Heart right ventricle (tissue), 16 donors: ENCODE measurements around the gene FARP2. TPM values are rescaled to one million over a fixed set of nuclear protein-coding genes. Genes with fewer than 3 reads are reported as not detected.

Experiments used
- ATAC-seq, 8 donors: fragments of 200-7000 bp; cut with Tn5 transposase; one replicate each; pipeline ENCODE4 v1.9.1; 2020; ENCODE audit warnings: mild to moderate bottlenecking in 8 of 8, moderate library complexity in 8 of 8, moderate number of reproducible peaks in 1 of 8
- DNase-seq, 2 donors: peaks; one replicate each; pipeline ENCODE4 v3.0.0-alpha.2; 2020
- H3K27ac ChIP-seq, 10 donors: fragments of 200-600 bp; sonication (generic) in 2 of 10; one replicate each; pipeline versions ENCODE4 v1.5.0 to v1.8.0; 2020 to 2022; ENCODE audit warnings: mild to moderate bottlenecking in 3 of 10
- H3K27me3 ChIP-seq, 7 donors: fragments of 200-600 bp; one replicate each; pipeline ENCODE4 v1.8.0; 2021 to 2022; ENCODE audit warnings: mild to moderate bottlenecking in 2 of 7
- H3K36me3 ChIP-seq, 9 donors: fragments of 200-600 bp; sonication (generic) in 1 of 9; one replicate each; pipeline versions ENCODE4 v1.5.0 to v1.8.0; 2020 to 2022; ENCODE audit warnings: mild to moderate bottlenecking in 2 of 9
- H3K4me1 ChIP-seq, 9 donors: fragments of 200-600 bp; sonication (generic) in 1 of 9; one replicate each; pipeline versions ENCODE4 v1.5.0 to v1.8.0; 2020 to 2022; ENCODE audit warnings: mild to moderate bottlenecking in 4 of 9
- H3K4me3 ChIP-seq, 10 donors: fragments of 200-600 bp; sonication (generic) in 2 of 10; one replicate each; pipeline versions ENCODE4 v1.5.0 to v1.8.0; 2020 to 2022; ENCODE audit warnings: mild to moderate bottlenecking in 7 of 10, moderate library complexity in 2 of 10
- H3K9me3 ChIP-seq, 11 donors: fragments of 200-600 bp in 10 of 11; sonication (generic) in 2 of 11; one replicate each; pipeline versions ENCODE4 v1.5.0 to v1.8.0; 2013 to 2022; ENCODE audit warnings: mild to moderate bottlenecking in 2 of 11, control low read depth in 1 of 11, moderate library complexity in 1 of 11
- WGBS, 2 donors: extraction: QIAGEN DNeasy Blood & Tissue Kit; methylation state at CpG; one replicate each; pipeline ENCODE4 v1.1.7; 2013; ENCODE audit warnings: inconsistent platforms in 1 of 2; 5-methylcytosine and 5-hydroxymethylcytosine counted together
- intact Hi-C, 10 donors: fragments of 100-400 bp; cut with DNase I; formaldehyde crosslinking; loops; one replicate each; pipeline versions ENCODE4 v1.11.1 to v1.14.2; 2022
- polyA plus RNA-seq, 2 donors: library from polyadenylated mRNA; stranded (reverse); fragments of 200-250 nt; gene quantifications; one replicate each; pipeline ENCODE4 v1.2.3, GENCODE V29; 2013
- total RNA-seq, 10 donors: library from RNA; stranded (reverse); fragmentation: NEBNext Ultra II Directional in 3 of 10; extraction: Animal tissue kit (Norgen Biotek cat#: 25700) in 3 of 10; gene quantifications; one replicate each; pipeline versions ENCODE4 v1.2.1 to v1.2.4, GENCODE V29; 2021 to 2023
- TF ChIP-seq, protein P1 (sequence below), 9 donors: fragments of 200-600 bp; sonication (generic) in 2 of 9; IDR thresholded peaks; one replicate each; pipeline versions ENCODE4 v1.5.0 to v1.8.0; 2021 to 2022; ENCODE audit warnings: antibody characterized with exemption in 9 of 9, mild to moderate bottlenecking in 5 of 9, moderate library complexity in 1 of 9
- donor health status: Arrhythmogenic right ventricular cardiomyopathy.
- donor health status: ischemic (EF 13 %, LVEDD 7.1; RV severe dilation, severe dysfunction).
- donor health status: healthy with polysubstance abuse.
- donor health status: DM: no; HTN: yes; CAD: no.
- donor health status: DM: no; HTN: no; CAD: no.
- donor health status: ischemic (EF 25% LVEDD 6.9; RV normal size, moderate dysfunction).
- donor health status: ischemic (EF 25% LVEDD 5.7; RV mildly dilated, moderate dysfunction).
- donor health status: healthy.
- donor health status: DM: yes; HTN: yes; CAD: no.
- donor health status: Ischemic cardiomyopathy.
- donor health status: ischemic (EF 35%, LVEDD 5.7; RV mildly dilated, moderate dysfunction).
- donor health status: nonischemic (EF 11% LVEDD 7.7; RV severe dilation, severe dysfunction).
- donor health status: DM: yes; HTN: yes; CAD: no.
- donor health status: PGD.
- donor health status: ischemic (EF 29% LVEDD 5.4; RV normal size, mild dysfunction).
- donor health status: nonischemic (EF 23%, LVEDD 6.1; RV moderate dilation, normal function).

The FARP2 gene
- total and polyA plus RNA-seq, 12 donors: 7.1 to 23.6 (median 19.3) TPM

GRCh38 chr2:241352227-241352626, 3.9 kb upstream of the FARP2 start:
- ATAC-seq (no peak), DNase-seq (no peak)
- 93 to 96% methylated on average over 3 of the region's 3 CpGs for WGBS, 2 donors
- no peak overlapping the region for H3K4me3 ChIP-seq
- H3K27ac ChIP-seq: no peak overlapping the region
- peaks cover 0 to 77% (median 55%) of the 10 kb centered on the region in 9 donors for H3K36me3 ChIP-seq
- intact Hi-C loops: loop anchor here in 5 of 10 donors (5.0 to 10.0 kb wide), 3 partner anchors 35 to 263 kb away; partner anchors contain the start of genes HDLBP (in 4 of the 5) and SEPTIN2 (in 4 of the 5)
- peaks cover 0 to 17% (median 9%) of the 10 kb centered on the region in 9 donors for H3K4me1 ChIP-seq
- H3K9me3 ChIP-seq: no peaks in the 10 kb centered on the region
- no peaks in the 10 kb centered on the region for H3K27me3 ChIP-seq
- TF ChIP-seq, protein P1, sequence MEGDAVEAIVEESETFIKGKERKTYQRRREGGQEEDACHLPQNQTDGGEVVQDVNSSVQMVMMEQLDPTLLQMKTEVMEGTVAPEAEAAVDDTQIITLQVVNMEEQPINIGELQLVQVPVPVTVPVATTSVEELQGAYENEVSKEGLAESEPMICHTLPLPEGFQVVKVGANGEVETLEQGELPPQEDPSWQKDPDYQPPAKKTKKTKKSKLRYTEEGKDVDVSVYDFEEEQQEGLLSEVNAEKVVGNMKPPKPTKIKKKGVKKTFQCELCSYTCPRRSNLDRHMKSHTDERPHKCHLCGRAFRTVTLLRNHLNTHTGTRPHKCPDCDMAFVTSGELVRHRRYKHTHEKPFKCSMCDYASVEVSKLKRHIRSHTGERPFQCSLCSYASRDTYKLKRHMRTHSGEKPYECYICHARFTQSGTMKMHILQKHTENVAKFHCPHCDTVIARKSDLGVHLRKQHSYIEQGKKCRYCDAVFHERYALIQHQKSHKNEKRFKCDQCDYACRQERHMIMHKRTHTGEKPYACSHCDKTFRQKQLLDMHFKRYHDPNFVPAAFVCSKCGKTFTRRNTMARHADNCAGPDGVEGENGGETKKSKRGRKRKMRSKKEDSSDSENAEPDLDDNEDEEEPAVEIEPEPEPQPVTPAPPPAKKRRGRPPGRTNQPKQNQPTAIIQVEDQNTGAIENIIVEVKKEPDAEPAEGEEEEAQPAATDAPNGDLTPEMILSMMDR (IDR thresholded peaks at IDR 0.05): no peak

GRCh38 chr2:241354668-241355658, 1.1 kb upstream of the FARP2 start:
- DNase-seq: peak; percentile 84 to 89
- intact Hi-C loops: loop anchor here in 6 of 10 donors (1.0 to 10.0 kb wide), 4 partner anchors 34 to 260 kb away; partner anchors contain the start of genes HDLBP (in 4 of the 6) and SEPTIN2 (in 4 of the 6)

GRCh38 chr2:241356871-241357260, 781 bp downstream of the FARP2 start:
- ATAC-seq: no peak
- WGBS, 2 donors: 10 to 19% methylated on average over 5 of the region's 5 CpGs
- TF ChIP-seq, protein P1 (IDR thresholded peaks at IDR 0.05): no peak
- Histone ChIP-seq H3K4me1 (peaks cover 2 to 38% (median 20%) of the 10 kb centered on the region in 9 donors), H3K9me3 (no peaks in the 10 kb centered on the region), H3K4me3 (peak overlapping the region; percentile 73 to 95 (median 86)), H3K36me3 (peaks cover 0 to 30% (median 19%) of the 10 kb centered on the region in 9 donors), H3K27ac (peak overlapping the region; percentile 67 to 92 (median 90)), H3K27me3 (no peaks in the 10 kb centered on the region)
- no peak for DNase-seq
- intact Hi-C loops: loop anchor here in 1 of 10 donors (10.0 kb wide), 1 partner anchor 258 kb away; no protein-coding TSS in a partner anchor

More at GRCh38 chr2:241354668-241355658, 1.1 kb upstream of the FARP2 start:
- TF ChIP-seq, protein P1 (IDR thresholded peaks at IDR 0.05): no peak
- Histone ChIP-seq H3K9me3 (no peaks in the 10 kb centered on the region), H3K4me1 (peaks cover 2 to 38% (median 20%) of the 10 kb centered on the region in 9 donors), H3K27me3 (no peaks in the 10 kb centered on the region), H3K36me3 (peaks cover 0 to 49% (median 35%) of the 10 kb centered on the region in 9 donors), H3K4me3 (peak overlapping the region in 7 of 10 donors; percentile 16 to 48 (median 42)), H3K27ac (peak overlapping the region in 9 of 10 donors; percentile 35 to 68 (median 61))
- ATAC-seq: peak; percentile 10 to 78 (median 52)
- WGBS, 2 donors: 23 to 29% methylated on average over 23 to 40 of the region's 40 CpGs

DNA sequence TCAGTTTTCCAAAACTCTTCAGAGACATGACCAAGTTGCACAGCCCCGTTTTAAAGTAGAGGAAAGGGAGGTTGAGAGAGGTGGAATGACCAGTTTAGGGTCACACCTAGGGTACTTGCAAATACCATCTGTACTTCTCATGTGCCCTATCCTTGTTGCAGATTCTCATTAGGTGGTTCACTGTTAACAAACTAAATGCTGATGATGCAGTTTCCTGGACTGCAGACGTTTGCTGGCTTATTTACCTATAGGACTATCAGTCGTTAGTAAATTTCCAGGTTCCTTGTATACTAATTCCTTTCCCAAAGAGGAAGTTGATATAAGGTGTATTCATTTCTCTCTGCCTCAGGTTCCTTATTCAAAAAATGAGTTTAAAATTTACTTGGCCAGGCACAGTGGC, 1.4 kb downstream of the FARP2 start:
- WGBS, 2 donors: 66 to 75% methylated on average over 3 of the region's 3 CpGs
- intact Hi-C loops: loop anchor here in 1 of 10 donors (10.0 kb wide), 1 partner anchor 257 kb away; no protein-coding TSS in a partner anchor
- H3K4me3 ChIP-seq: peak overlapping the region in 6 of 10 donors; percentile 78 to 95 (median 86)

More for the DNA sequence above, 1.4 kb downstream of the FARP2 start:
- ATAC-seq (no peak), DNase-seq (no peak)
- H3K36me3 ChIP-seq: peaks cover 0 to 24% (median 13%) of the 10 kb centered on the region in 9 donors
- TF ChIP-seq, protein P1 (IDR thresholded peaks at IDR 0.05): no peak
- H3K9me3 ChIP-seq: no peaks in the 10 kb centered on the region
- no peaks in the 10 kb centered on the region for H3K27me3 ChIP-seq
- peaks cover 2 to 38% (median 20%) of the 10 kb centered on the region in 9 donors for H3K4me1 ChIP-seq
- H3K27ac ChIP-seq: peak overlapping the region in 1 of 10 donors; percentile 67
